ENCODE measurements around the gene CCNI.
A peak's percentile ranks its signal among the peaks of the same experiment; 100 is the strongest.
"Not testable (repeated sequence)": the region's sequence is repeated elsewhere in the genome, so short reads cannot be mapped to it uniquely, and the experiment has no call there.

The CCNI gene, protein sequence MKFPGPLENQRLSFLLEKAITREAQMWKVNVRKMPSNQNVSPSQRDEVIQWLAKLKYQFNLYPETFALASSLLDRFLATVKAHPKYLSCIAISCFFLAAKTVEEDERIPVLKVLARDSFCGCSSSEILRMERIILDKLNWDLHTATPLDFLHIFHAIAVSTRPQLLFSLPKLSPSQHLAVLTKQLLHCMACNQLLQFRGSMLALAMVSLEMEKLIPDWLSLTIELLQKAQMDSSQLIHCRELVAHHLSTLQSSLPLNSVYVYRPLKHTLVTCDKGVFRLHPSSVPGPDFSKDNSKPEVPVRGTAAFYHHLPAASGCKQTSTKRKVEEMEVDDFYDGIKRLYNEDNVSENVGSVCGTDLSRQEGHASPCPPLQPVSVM

DNA sequence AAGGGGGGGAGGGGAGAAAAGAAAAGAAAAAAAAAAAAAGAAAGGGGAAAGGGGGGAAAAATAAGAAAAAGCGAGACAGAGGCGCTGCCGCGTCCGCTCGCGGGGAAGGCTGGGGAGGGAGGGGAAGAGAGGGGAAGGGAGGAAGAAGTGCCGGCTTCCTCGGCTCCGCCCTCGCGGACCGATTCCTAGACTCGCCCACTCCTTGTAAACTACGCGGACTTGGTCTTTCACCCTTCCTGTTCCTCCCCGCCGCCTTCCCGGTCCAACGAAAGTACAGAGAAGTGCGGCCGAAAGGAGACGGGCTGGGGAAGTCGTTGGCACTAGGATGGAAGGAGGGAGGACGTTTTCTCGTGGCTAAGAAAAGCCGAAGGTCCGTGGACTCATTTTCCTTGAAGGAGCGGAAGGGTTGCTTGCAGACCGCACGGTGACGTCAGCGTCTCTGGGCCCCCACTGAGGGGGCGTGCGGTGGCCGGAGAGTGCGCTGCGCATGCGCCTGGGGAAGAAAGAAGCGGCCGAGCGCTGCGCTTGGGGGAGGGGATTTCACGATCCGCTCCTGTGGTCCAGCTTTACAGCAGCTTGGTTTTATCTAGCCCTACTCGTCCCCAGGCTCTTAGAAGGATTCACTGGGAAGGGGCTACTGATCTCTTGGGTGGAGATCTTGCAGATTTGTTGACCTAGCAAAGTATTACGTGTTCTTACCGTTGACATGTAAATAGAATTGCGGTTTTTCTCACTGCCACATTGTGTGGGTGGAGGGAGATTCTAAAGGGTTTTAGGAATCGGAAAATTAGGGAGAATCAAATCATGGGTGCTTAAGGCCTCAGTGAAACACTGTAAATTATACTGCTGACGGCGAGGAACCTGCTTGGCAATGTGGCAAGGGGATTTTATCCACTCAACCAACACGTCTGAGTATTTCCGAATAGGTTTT lies at the start of gene CCNI:
Gene CCNI (minus strand): TSS at position 121 of the 931 bp plus-strand sequence. CDS start 9,627 bp downstream, outside the sequence.
- DNase-seq (ENCODE audit: low spot score) = peak; percentile 96

GRCh38 chr4:77124576-77124975 lies 48.8 kb upstream of the CCNI start:
- no peak for DNase-seq (ENCODE audit: low spot score)

DNA sequence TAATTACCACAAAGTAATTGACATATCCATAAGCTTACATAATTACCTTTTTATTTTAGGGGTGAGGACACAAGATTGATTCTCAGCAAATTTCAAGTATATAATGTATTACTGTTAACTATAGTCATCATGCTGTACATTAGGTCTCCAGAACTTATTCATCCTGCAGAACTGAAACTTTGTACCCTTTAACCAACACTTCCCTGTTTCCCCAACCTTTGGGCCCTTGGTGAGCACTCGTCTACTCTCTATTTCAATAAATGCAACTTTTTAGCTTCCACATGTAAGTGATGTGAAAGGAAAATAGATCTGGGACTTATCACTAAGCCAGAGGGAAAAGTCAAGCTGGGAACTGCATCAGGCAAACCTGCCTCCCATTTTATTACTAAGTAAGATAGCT lies 47.6 kb upstream of the CCNI start:
- no peak for DNase-seq (ENCODE audit: low spot score)

GRCh38 chr4:77122656-77123055 lies 46.9 kb upstream of the CCNI start:
- DNase-seq (ENCODE audit: low spot score) = no peak

- DNase-seq (ENCODE audit: low spot score) = no peak
These were observed 46.0 kb upstream of the CCNI start for GRCh38 chr4:77121736-77122240.

GRCh38 chr4:77120886-77121508 lies 45.2 kb upstream of the CCNI start:
- DNase-seq (ENCODE audit: low spot score) = no peak

- no peak for DNase-seq (ENCODE audit: low spot score)
These were observed 41.9 kb upstream of the CCNI start for GRCh38 chr4:77117721-77118120.

DNA sequence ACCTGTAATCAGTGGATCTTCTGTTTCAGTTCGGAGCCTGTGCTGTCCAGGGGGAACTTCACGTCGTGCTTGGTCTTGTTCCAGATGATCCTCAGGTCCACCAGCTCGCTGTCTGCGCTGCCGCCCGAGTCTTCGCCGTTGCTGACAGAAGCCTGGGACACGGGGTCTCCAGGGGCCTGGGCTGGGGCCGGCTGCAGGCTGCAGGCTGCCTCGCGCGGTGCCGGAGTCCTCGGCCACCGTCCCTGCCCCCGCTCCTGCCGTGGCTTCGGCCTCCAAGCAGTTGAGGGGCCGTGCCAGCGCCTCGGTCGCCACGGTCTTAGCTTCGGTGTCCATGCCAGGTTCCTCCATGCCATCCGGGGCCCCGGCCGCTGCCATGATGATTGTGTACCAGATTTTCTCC lies 37.3 kb upstream of the CCNI start:
- DNase-seq (ENCODE audit: low spot score) = no peak

GRCh38 chr4:77110730-77111129 lies 34.9 kb upstream of the CCNI start:
- DNase-seq (ENCODE audit: low spot score) = no peak

DNA sequence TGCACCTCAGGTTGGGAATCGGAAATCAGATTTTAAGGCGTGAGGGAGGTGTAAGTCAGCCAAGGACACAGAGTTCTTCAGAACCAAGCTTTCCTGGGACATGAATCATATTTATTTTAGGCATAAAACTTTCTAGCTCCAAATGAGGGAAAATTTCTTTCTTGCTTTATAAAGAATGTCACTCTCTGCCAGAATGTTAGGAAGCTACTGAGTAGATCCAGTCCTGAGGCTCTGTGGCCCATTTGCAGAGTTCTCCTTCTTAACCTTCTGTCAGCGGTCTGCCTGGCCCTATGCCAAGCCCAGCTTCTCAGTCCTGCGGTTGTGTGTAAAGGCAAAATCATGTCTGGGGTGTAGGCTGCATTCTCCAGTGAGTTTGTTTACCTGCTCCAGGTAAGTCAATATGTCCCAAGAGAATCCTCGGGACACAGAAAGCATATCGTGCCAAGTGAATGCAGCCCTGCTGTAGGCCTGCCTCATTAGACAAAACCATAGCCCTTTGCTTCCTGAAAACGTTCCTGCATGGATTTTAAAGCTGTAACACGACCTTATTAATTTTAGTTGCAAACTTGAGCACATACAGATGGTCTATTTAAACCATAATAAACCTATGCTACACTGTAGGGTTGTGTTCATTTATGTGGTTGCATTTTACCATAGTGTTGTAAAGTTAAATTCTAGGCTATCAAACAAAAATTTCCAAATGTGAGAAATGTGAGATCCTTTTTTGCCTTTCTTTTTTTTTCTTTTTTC lies 29.2 kb upstream of the CCNI start:
- DNase-seq (ENCODE audit: low spot score) = peak; percentile 14

DNA sequence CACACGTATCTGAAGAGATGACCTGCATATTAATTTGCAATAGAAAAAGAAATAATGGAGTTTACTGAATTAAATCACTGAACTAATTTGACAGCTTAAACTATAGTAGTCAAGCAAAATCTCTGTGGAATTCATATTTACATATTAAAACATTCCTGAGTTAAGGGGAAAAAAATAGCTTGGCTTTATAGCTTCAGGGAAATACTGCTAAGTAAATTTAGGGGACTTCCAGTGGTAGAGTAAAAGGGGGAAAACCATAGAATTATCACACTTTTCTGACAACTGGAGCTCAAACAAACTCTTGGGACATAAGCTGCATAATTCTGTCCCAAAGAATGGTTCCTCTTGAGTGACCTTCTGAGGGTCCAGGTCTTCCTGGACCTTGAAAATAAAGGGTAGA lies 28.6 kb upstream of the CCNI start:
- DNase-seq (ENCODE audit: low spot score) = no peak

DNA sequence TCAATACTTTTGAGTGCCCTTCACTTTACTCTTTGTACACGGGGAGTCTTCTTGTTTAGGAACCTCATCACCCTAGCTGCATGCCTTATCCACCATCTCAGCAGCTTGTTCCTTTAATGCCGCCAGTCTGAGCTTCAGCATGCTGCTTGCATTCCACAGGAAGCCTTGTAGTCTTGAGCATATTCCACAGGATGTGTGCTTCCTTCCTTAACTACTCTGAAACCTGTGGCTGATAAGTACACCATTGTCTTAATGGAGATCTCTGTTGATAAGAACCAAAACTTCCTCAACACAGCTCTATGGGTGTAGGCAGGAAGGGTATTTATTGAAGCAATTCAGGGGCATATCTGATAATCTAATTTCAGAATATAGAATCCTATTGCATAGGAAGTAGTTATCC lies 24.4 kb upstream of the CCNI start:
- DNase-seq (ENCODE audit: low spot score) = no peak

- DNase-seq (ENCODE audit: low spot score) = no peak
These were observed 21.8 kb upstream of the CCNI start for GRCh38 chr4:77097611-77098010.

- peak; percentile 78 for DNase-seq (ENCODE audit: low spot score)
These were observed 19.5 kb upstream of the CCNI start for GRCh38 chr4:77095101-77095821.

DNA sequence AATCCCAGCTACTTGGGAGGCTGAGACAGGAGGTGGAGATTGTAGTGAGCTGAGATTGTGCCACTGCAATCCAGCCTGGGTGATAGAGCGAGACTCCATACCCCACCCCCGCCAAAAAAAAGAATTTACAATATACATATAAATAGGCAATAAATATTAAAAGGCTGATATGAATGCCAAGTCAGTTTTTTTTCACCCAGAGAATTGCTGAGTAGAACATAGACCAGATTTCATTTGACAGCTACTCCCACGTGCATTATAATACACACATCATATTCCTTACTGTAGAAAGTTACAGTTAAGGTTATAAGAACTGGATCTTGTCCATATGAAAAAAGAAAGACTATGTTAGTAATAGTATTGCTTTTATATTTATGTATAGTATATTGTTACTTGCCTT lies 18.7 kb upstream of the CCNI start:
- DNase-seq (ENCODE audit: low spot score) = no peak

- no peak for DNase-seq (ENCODE audit: low spot score)
These were observed 17.6 kb upstream of the CCNI start for GRCh38 chr4:77093401-77093800.

DNA sequence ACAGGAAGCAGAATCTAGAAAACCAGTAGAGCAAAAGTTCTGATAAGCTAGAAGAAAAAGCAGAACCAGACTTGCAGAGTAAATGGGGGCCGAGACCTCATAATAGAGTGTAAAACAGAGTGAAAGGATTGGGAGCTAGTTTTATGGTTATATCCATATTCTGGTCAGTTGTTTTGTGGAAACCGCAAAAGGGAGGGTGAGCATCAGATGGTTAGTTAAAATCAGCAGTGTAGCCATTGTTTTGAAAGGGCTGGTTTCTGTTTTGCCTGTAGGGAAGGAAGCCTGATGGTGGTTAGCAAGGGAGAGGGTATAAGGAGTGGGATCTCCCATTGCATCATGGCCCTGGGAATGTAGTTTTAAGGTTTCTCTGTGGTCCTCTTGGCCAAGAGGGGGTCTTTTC lies 17.2 kb upstream of the CCNI start:
- DNase-seq (ENCODE audit: low spot score) = no peak

GRCh38 chr4:77089866-77090265 lies 14.1 kb upstream of the CCNI start:
- DNase-seq (ENCODE audit: low spot score) = no peak

DNA sequence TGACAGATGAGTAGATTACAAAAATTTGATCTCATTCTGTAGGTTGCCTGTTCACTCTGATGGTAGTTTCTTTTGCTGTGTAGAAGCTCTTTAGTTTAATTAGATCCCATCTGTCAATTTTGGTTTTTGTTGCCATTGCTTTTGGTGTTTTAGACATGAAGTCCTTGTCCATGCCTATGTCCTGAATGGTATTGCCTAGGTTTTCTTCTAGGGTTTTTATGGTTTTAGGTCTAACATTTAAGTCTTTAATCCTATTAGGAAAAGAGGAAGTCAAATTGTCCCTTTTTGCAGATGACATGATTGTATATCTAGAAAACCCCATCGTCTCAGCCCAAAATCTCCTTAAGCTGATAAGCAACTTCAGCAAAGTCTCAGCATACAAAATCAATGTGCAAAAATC lies 11.2 kb upstream of the CCNI start:
- DNase-seq (ENCODE audit: low spot score) = not testable (repeated sequence)

GRCh38 chr4:77084019-77084639 lies 8.3 kb upstream of the CCNI start:
- no peak for DNase-seq (ENCODE audit: low spot score)

All from globus pallidus (tissue), 1 donor.